HG03025 (cell line): ENCODE results near the gene FNBP1L.

Source experiments
- ATAC-seq: cut with Tn5 transposase; IDR thresholded peaks from one replicate; pipeline ENCODE4 v1.9.1; 2021; ENCODE audit warnings: mild to moderate bottlenecking, moderate library complexity; ENCODE audit not compliant: unreplicated experiment, low FRiP score

The FNBP1L gene

GRCh38 chr1:93603601-93604000, 155.7 kb downstream of the FNBP1L start:
- ATAC-seq = no peak
